Endothelial cell of umbilical vein (primary cell): Measurements from ENCODE around the gene APBB2. TPM values are rescaled to one million over a fixed set of nuclear protein-coding genes. Genes with fewer than 3 reads are reported as not detected.

Source experiments
- BruUV-seq: library from RNA; stranded (reverse); fragments of 400-500 nt; replicated peaks from 2 replicates; lab custom pipeline; 2021; lab: Mats Ljungman, UMichigan
- CTCF ChIA-PET: fragments of 300-600, 350-600 bp; sonication (Branson Sonifier 250); formaldehyde crosslinking; loops from one replicate; lab custom pipeline; 2021; ENCODE audit warnings: antibody characterized with exemption, inconsistent platforms; lab: Charles Lee
- POLR2A ChIA-PET: fragments of 300-600, 350-600 bp; sonication (Branson Sonifier 250); formaldehyde crosslinking; loops from one replicate; lab custom pipeline; 2021; ENCODE audit warnings: antibody characterized with exemption, inconsistent platforms; lab: Charles Lee
- DNase-seq: peaks from one replicate; pipeline ENCODE4 v3.0.0-alpha.2; 2011; ENCODE audit warnings: low read depth, low spot score
- FAIRE-seq: peaks from 2 replicates; lab custom pipeline; 2011; peaks lifted over from hg19 to GRCh38; lab: Jason Lieb, UNC
- H2AFZ ChIP-seq: 2 replicates; pipeline ENCODE4 v1.6.0; 2012; ENCODE audit warnings: low read depth, low read length, control low read depth, inconsistent platforms
- H3K27ac ChIP-seq: 2 replicates; pipeline ENCODE4 v1.5.1; 2011; ENCODE audit warnings: low read depth, mild to moderate bottlenecking, control low read depth, low read length, moderate library complexity; ENCODE audit not compliant: insufficient read depth
- H3K27me3 ChIP-seq, 2 experiments: 2 replicates each; pipeline versions ENCODE4 v1.6.0 to v1.6.1; 2011; ENCODE audit warnings: low read length in 2 of 2, mixed read lengths in 1 of 2; ENCODE audit not compliant: control insufficient read depth in 2 of 2, insufficient read depth in 2 of 2
- H3K36me3 ChIP-seq, 2 experiments: 2 replicates in 1 of 2; 3 replicates in 1 of 2; pipeline ENCODE4 v1.5.1; 2011; ENCODE audit warnings: low read length in 2 of 2, mild to moderate bottlenecking in 1 of 2, moderate library complexity in 1 of 2; ENCODE audit not compliant: control insufficient read depth in 2 of 2, insufficient read depth in 2 of 2; ENCODE audit errors: extremely low read depth in 1 of 2
- H3K4me1 ChIP-seq: 3 replicates; pipeline ENCODE4 v1.5.1; 2011; ENCODE audit warnings: mild to moderate bottlenecking, low read length; ENCODE audit not compliant: control insufficient read depth, insufficient read depth; ENCODE audit errors: extremely low read depth
- H3K4me2 ChIP-seq: 2 replicates; pipeline ENCODE4 v1.6.1; 2011; ENCODE audit warnings: low read length, control low read depth, mixed read lengths; ENCODE audit not compliant: insufficient read depth
- H3K4me3 ChIP-seq, 3 experiments: fragments of 200-600 bp in 1 of 3; sonication (generic), shearing (Covaris generic) in 1 of 3; replicated peaks in 1 of 3; 2 replicates each; pipeline ENCODE4 v1.5.1; 2011 to 2016; ENCODE audit warnings: control low read depth in 3 of 3, low read length in 3 of 3, mild to moderate bottlenecking in 2 of 3, inconsistent platforms in 1 of 3, low read depth in 1 of 3, moderate library complexity in 1 of 3; ENCODE audit not compliant: insufficient read depth in 1 of 3
- H3K79me2 ChIP-seq: 2 replicates; pipeline ENCODE4 v1.6.0; 2012; ENCODE audit warnings: low read length, inconsistent platforms; ENCODE audit not compliant: control insufficient read depth, insufficient read depth
- H3K9ac ChIP-seq: replicated peaks from 2 replicates; pipeline ENCODE3; 2011; ENCODE audit warnings: low read length, control low read depth; ENCODE audit not compliant: insufficient read depth; ENCODE audit errors: extremely low read depth
- H3K9me1 ChIP-seq: replicated peaks from 3 replicates; pipeline ENCODE4 v1.6.0; 2011; ENCODE audit warnings: mild to moderate bottlenecking, low read length; ENCODE audit not compliant: control insufficient read depth, insufficient read depth; ENCODE audit errors: extremely low read depth
- H3K9me3 ChIP-seq: replicated peaks from 2 replicates; pipeline ENCODE4 v1.5.1; 2012; ENCODE audit warnings: low read length, inconsistent platforms; ENCODE audit not compliant: control insufficient read depth, insufficient read depth
- H4K20me1 ChIP-seq: replicated peaks from 2 replicates; pipeline ENCODE3; 2011; ENCODE audit warnings: mild to moderate bottlenecking, low read length; ENCODE audit not compliant: control insufficient read depth, insufficient read depth; ENCODE audit errors: extremely low read depth
- EZH2 ChIP-seq: IDR thresholded peaks from 2 replicates; pipeline ENCODE4 v1.6.1; 2012; ENCODE audit warnings: borderline replicate concordance, low read depth, mild to moderate bottlenecking, moderate library complexity, low read length, inconsistent platforms; ENCODE audit not compliant: severe bottlenecking
- FOS ChIP-seq: IDR thresholded peaks from 2 replicates; pipeline ENCODE4 v1.6.1; 2011; ENCODE audit warnings: mild to moderate bottlenecking, low read length, moderate library complexity, borderline replicate concordance; ENCODE audit not compliant: insufficient read depth
- GATA2 ChIP-seq: IDR thresholded peaks from 2 replicates; pipeline ENCODE4 v1.7.0; 2011; ENCODE audit warnings: low read depth, mild to moderate bottlenecking, moderate library complexity, mixed read lengths, low read length; ENCODE audit not compliant: insufficient read length, insufficient read depth
- JUN ChIP-seq: IDR thresholded peaks from 2 replicates; pipeline ENCODE4 v1.6.1; 2011; ENCODE audit warnings: borderline replicate concordance, low read depth; ENCODE audit not compliant: insufficient read length, insufficient read depth
- MYC ChIP-seq: IDR thresholded peaks from one replicate; pipeline ENCODE4 v1.6.1; 2011; ENCODE audit warnings: mild to moderate bottlenecking, low read depth, low read length
- POLR2A ChIP-seq: IDR thresholded peaks from 2 replicates; pipeline ENCODE4 v1.6.1; 2012; ENCODE audit warnings: low read depth, mild to moderate bottlenecking, control low read depth, low read length
- POLR2AphosphoS5 ChIP-seq: IDR thresholded peaks from 2 replicates; pipeline ENCODE4 v1.6.1; 2012; ENCODE audit warnings: low read depth, mild to moderate bottlenecking, control low read depth, low read length, moderate library complexity; ENCODE audit not compliant: insufficient read depth
- dilution Hi-C: fragments of 300-500 bp; cut with MboI; formaldehyde crosslinking; loops from one replicate; pipeline ENCODE4 v1.15.0; 2019; ENCODE audit warnings: low sequenced_read_pairs; ENCODE audit not compliant: extremely low pct_ligation_motif_present
- intact Hi-C: fragments of 100-400 bp; cut with micrococcal nuclease; formaldehyde crosslinking; loops from one replicate; pipeline ENCODE4 v1.10.0; 2022
- polyA plus RNA-seq, 4 experiments: library from polyadenylated mRNA; depleted of rRNA in 3 of 4; stranded (reverse) in 3 of 4; unstranded in 1 of 4; fragments of >200 nt; gene quantifications; 2 replicates each; pipeline versions ENCODE4 v1.2.1 to v1.2.3, GENCODE V29; 2011 to 2012; ENCODE audit warnings: missing spikeins in 1 of 4
- total RNA-seq: library from RNA; stranded (reverse); gene quantifications from 2 replicates; pipeline ENCODE4 v1.2.3, GENCODE V29; 2021
- TF ChIP-seq, protein P1 (sequence below), 2 donors: IDR thresholded peaks; 1 replicate in 1 of 2; 2 replicates in 1 of 2; pipeline ENCODE4 v1.5.1; 2011; ENCODE audit warnings: low read length in 2 of 2, mild to moderate bottlenecking in 2 of 2, moderate library complexity in 2 of 2, control low read depth in 1 of 2, inconsistent platforms in 1 of 2, low read depth in 1 of 2; ENCODE audit not compliant: insufficient read depth in 1 of 2; ENCODE audit errors: extremely low read depth in 1 of 2
- TF ChIP-seq, protein P2 (sequence below): IDR thresholded peaks from 2 replicates; pipeline ENCODE4 v1.6.1; 2011; ENCODE audit not compliant: insufficient read depth, insufficient read length

Gene APBB2
- total and polyA plus RNA-seq, 2 donors (not counting 3 experiments of a cell fraction or from before 2014, with no cell fraction given) = 79.8 to 124 TPM

DNA sequence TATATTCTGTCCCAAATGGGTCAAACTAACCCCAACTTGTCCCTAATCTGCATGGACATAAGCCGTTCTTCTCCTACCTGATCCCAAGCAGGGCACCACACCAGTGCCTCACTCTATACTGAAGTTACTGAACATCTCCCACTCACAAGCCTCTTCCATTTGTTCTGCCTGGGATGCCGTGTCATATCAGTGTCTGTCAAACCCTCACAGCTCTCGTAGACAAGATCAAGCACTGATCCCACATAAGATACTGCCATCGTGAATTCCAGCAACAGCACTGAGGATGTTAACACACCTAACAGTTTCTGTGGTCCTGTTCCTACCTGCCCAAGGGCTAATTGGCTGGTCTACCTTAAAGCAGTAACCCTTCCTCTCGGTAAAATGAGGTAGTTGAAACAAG is 162.1 kb downstream of the APBB2 start:
- no peaks in the 10 kb centered on the region for H3K9me3 ChIP-seq
- H3K4me1 ChIP-seq = peaks cover 20% of the 10 kb centered on the region
- no peak overlapping the region for H3K4me3 ChIP-seq
- ChIA-PET CTCF (interaction anchor here (0.7 to 1.3 kb wide), 3 partner anchors 8 to 160 kb away, joined by 3 to 4 read pairs (median 3); no protein-coding TSS in a partner anchor), POLR2A (no interaction called here)
- H3K9me1 ChIP-seq = no peaks in the 10 kb centered on the region
- BruUV-seq = no TSS peak
- H2AFZ ChIP-seq = no peak overlapping the region
- FAIRE-seq (no peak), DNase-seq (no peak)
- intact Hi-C loops = loop anchor here (5.0 kb wide), 1 partner anchor 160 kb away; the partner anchor contains the start of gene APBB2
- no peak overlapping the region for H3K27ac ChIP-seq
- H3K27me3 ChIP-seq = no peaks in the 10 kb centered on the region
- no peak overlapping the region for H3K9ac ChIP-seq
- TF ChIP-seq POLR2AphosphoS5 (no peak), GATA2 (no peak), POLR2A (no peak), FOS (no peak), MYC (no peak), EZH2 (no peak), JUN (no peak)
- TF ChIP-seq, protein P1, sequence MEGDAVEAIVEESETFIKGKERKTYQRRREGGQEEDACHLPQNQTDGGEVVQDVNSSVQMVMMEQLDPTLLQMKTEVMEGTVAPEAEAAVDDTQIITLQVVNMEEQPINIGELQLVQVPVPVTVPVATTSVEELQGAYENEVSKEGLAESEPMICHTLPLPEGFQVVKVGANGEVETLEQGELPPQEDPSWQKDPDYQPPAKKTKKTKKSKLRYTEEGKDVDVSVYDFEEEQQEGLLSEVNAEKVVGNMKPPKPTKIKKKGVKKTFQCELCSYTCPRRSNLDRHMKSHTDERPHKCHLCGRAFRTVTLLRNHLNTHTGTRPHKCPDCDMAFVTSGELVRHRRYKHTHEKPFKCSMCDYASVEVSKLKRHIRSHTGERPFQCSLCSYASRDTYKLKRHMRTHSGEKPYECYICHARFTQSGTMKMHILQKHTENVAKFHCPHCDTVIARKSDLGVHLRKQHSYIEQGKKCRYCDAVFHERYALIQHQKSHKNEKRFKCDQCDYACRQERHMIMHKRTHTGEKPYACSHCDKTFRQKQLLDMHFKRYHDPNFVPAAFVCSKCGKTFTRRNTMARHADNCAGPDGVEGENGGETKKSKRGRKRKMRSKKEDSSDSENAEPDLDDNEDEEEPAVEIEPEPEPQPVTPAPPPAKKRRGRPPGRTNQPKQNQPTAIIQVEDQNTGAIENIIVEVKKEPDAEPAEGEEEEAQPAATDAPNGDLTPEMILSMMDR (IDR thresholded peaks at IDR 0.05; ENCODE audit: extremely low read depth in 1 of 2, insufficient read depth in 1 of 2, low read depth in 1 of 2, low read length in 2 of 2) = no peak
- TF ChIP-seq, protein P2, sequence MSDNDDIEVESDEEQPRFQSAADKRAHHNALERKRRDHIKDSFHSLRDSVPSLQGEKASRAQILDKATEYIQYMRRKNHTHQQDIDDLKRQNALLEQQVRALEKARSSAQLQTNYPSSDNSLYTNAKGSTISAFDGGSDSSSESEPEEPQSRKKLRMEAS = no peak
- peaks cover 55% of the 10 kb centered on the region for H3K79me2 ChIP-seq
- no peak overlapping the region for H3K4me2 ChIP-seq
- peaks cover 0 to 2% of the 10 kb centered on the region in 2 experiments for H3K36me3 ChIP-seq
- H4K20me1 ChIP-seq = no peaks in the 10 kb centered on the region
- dilution Hi-C loops = no loop called here
